HG03565 (cell line): ENCODE data around the gene POLG2.
"Not testable (repeated sequence)": the region's sequence is repeated elsewhere in the genome, so short reads cannot be mapped to it uniquely, and the experiment has no call there.

Experiments
- ATAC-seq: cut with Tn5 transposase; IDR thresholded peaks from one replicate; pipeline ENCODE4 v1.9.1; 2021; ENCODE audit warnings: mild to moderate bottlenecking, moderate library complexity; ENCODE audit not compliant: unreplicated experiment

The POLG2 gene

GRCh38 chr17:64506201-64506575 lies 9.3 kb upstream of the POLG2 start, which contains the start of gene DDX5:
DDX5 (minus strand) TSS chr17:64506289; CDS start chr17:64506119, 170 bp downstream.
- ATAC-seq: peak; percentile 50

GRCh38 chr17:64505340-64506200 lies 8.7 kb upstream of the POLG2 start:
- ATAC-seq: no peak

- ATAC-seq: no peak
Observed at GRCh38 chr17:64504769-64505339, 8.0 kb upstream of the POLG2 start.

GRCh38 chr17:64503821-64504768 lies 7.2 kb upstream of the POLG2 start:
- no peak for ATAC-seq

GRCh38 chr17:64503341-64503740 lies 6.5 kb upstream of the POLG2 start:
- no peak for ATAC-seq

- ATAC-seq: no peak
Observed at GRCh38 chr17:64502809-64503208, 6.0 kb upstream of the POLG2 start.

- ATAC-seq: no peak
Observed at GRCh38 chr17:64502021-64502420, 5.2 kb upstream of the POLG2 start.

GRCh38 chr17:64500862-64501765 lies 4.3 kb upstream of the POLG2 start:
- no peak for ATAC-seq

- no peak for ATAC-seq
Observed at GRCh38 chr17:64500487-64500859, 3.6 kb upstream of the POLG2 start.

- ATAC-seq: no peak
Observed at GRCh38 chr17:64499805-64500486, 3.1 kb upstream of the POLG2 start.

- ATAC-seq: no peak
Observed at GRCh38 chr17:64498308-64499203, 1.7 kb upstream of the POLG2 start.

- no peak for ATAC-seq
Observed at GRCh38 chr17:64497565-64498035, 746 bp upstream of the POLG2 start.

- no peak for ATAC-seq
Observed at GRCh38 chr17:64496348-64496785, 487 bp downstream of the POLG2 start.

GRCh38 chr17:64495300-64495699 lies 1.6 kb downstream of the POLG2 start:
- not testable (repeated sequence) for ATAC-seq

GRCh38 chr17:64494121-64494520 lies 2.7 kb downstream of the POLG2 start:
- no peak for ATAC-seq

GRCh38 chr17:64492481-64493109 lies 4.3 kb downstream of the POLG2 start:
- no peak for ATAC-seq

GRCh38 chr17:64491994-64492393 lies 4.9 kb downstream of the POLG2 start:
- ATAC-seq: no peak
